Epithelial cell of esophagus (primary cell): ENCODE results near the gene CCDC6.

ENCODE experiments used
- DNase-seq: peaks from one replicate; pipeline ENCODE4 v3.0.0; 2010; ENCODE audit warnings: low read depth
- H3K4me3 ChIP-seq: 2 replicates; pipeline ENCODE4 v1.5.1; 2011; ENCODE audit warnings: mild to moderate bottlenecking, low read length, control low read depth
- CTCF ChIP-seq: IDR thresholded peaks from 2 replicates; pipeline ENCODE4 v1.5.1; 2011; ENCODE audit warnings: low read depth, mild to moderate bottlenecking, low read length, control low read depth, inconsistent platforms; ENCODE audit not compliant: insufficient read depth; ENCODE audit errors: missing control alignments

Gene CCDC6

GRCh38 chr10:59901470-59901869, 4.9 kb downstream of the CCDC6 start:
- DNase-seq, result peak; percentile 79
- H3K4me3 ChIP-seq, result no peak overlapping the region
- no peak for TF ChIP-seq CTCF

- TF ChIP-seq CTCF, result no peak
- no peak overlapping the region for H3K4me3 ChIP-seq
- peak; percentile 40 for DNase-seq
Observed at GRCh38 chr10:59900048-59900727, 6.2 kb downstream of the CCDC6 start.

GRCh38 chr10:59898125-59898835, 8.1 kb downstream of the CCDC6 start:
- TF ChIP-seq CTCF, result no peak
- no peak overlapping the region for H3K4me3 ChIP-seq
- no peak for DNase-seq

- TF ChIP-seq CTCF, result no peak
- H3K4me3 ChIP-seq, result no peak overlapping the region
- DNase-seq, result no peak
Observed at GRCh38 chr10:59896191-59896590, 10.2 kb downstream of the CCDC6 start.

GRCh38 chr10:59895629-59896116, 10.7 kb downstream of the CCDC6 start:
- DNase-seq, result peak; percentile 55
- TF ChIP-seq CTCF, result no peak
- no peak overlapping the region for H3K4me3 ChIP-seq

GRCh38 chr10:59894114-59894513, 12.2 kb downstream of the CCDC6 start:
- peak; percentile 92 for DNase-seq
- H3K4me3 ChIP-seq, result no peak overlapping the region
- peak; percentile 5 for TF ChIP-seq CTCF
